HL-60 (cell line): Measurements from ENCODE around the gene FGF14.

ENCODE experiments used
- DNase-seq, 2 experiments: peaks; one replicate each; pipeline ENCODE4 v3.0.0-alpha.2; 2010 to 2020; ENCODE audit warnings: low read depth in 1 of 2, low spot score in 1 of 2
- H3K27ac ChIP-seq: fragments of 250-450 bp; sonication (Bioruptor Pico); replicated peaks from 2 replicates; pipeline ENCODE4 v1.5.1; 2020; ENCODE audit warnings: mild to moderate bottlenecking, moderate library complexity
- H3K27me3 ChIP-seq: fragments of 250-450 bp; sonication (Bioruptor Pico); 2 replicates; pipeline ENCODE4 v1.5.1; 2021; ENCODE audit warnings: mild to moderate bottlenecking, moderate library complexity; ENCODE audit not compliant: insufficient read depth, poor library complexity, severe bottlenecking
- H3K4me3 ChIP-seq: replicated peaks from 2 replicates; pipeline ENCODE4 v1.5.1; 2011; ENCODE audit warnings: mild to moderate bottlenecking, control low read depth, low read length; ENCODE audit not compliant: insufficient read depth
- CTCF ChIP-seq: IDR thresholded peaks from one replicate; pipeline ENCODE4 v1.5.1; 2011; ENCODE audit warnings: low read length, control low read depth, inconsistent platforms; ENCODE audit not compliant: insufficient read depth
- GABPA ChIP-seq: IDR thresholded peaks from 2 replicates; pipeline ENCODE4 v1.6.1; 2012; ENCODE audit warnings: low read depth
- POLR2AphosphoS5 ChIP-seq: IDR thresholded peaks from 2 replicates; pipeline ENCODE4 v1.6.1; 2012; ENCODE audit warnings: low read depth
- REST ChIP-seq: IDR thresholded peaks from 2 replicates; pipeline ENCODE4 v1.6.1; 2012; ENCODE audit warnings: low read depth; ENCODE audit not compliant: insufficient replicate concordance
- SPI1 ChIP-seq: IDR thresholded peaks from 2 replicates; pipeline ENCODE4 v1.6.1; 2012; ENCODE audit warnings: low read depth, mild to moderate bottlenecking, borderline replicate concordance

The FGF14 gene

GRCh38 chr13:102422690-102423089, 20.8 kb upstream of the FGF14 start:
- no peak overlapping the region for H3K27ac ChIP-seq
- H3K27me3 ChIP-seq, result no peaks in the 10 kb centered on the region
- no peak overlapping the region for H3K4me3 ChIP-seq
- no peak for TF ChIP-seq CTCF
- no peak for DNase-seq

GRCh38 chr13:102405499-102406100, 3.8 kb upstream of the FGF14 start:
- Histone ChIP-seq H3K27ac (no peak overlapping the region), H3K4me3 (no peak overlapping the region), H3K27me3 (peaks cover 33% of the 10 kb centered on the region)
- DNase-seq, result no peak
- TF ChIP-seq REST, result peak; percentile 92
- TF ChIP-seq GABPA, result no peak
- TF ChIP-seq POLR2AphosphoS5, result no peak
- TF ChIP-seq CTCF, result no peak

GRCh38 chr13:102402290-102402689, 442 bp upstream of the FGF14 start:
- H3K27me3 ChIP-seq, result peaks cover 65% of the 10 kb centered on the region
- no peak overlapping the region for H3K4me3 ChIP-seq

More at GRCh38 chr13:102402290-102402689, 442 bp upstream of the FGF14 start:
- no peak for DNase-seq
- H3K27ac ChIP-seq, result no peak overlapping the region
- TF ChIP-seq SPI1 (no peak), GABPA (no peak), REST (no peak), POLR2AphosphoS5 (no peak), CTCF (no peak)
